Muscle of back (tissue), 13 donors: ENCODE data around the gene REL. TPM values are rescaled to one million over a fixed set of nuclear protein-coding genes. Genes with fewer than 3 reads are reported as not detected.
"Not testable (repeated sequence)": the region's sequence is repeated elsewhere in the genome, so short reads cannot be mapped to it uniquely, and the experiment has no call there.

ENCODE experiments used
- DNase-seq, 3 donors: peaks; one replicate each; pipeline versions ENCODE4 v3.0.0 to v3.0.0-alpha.2; 2013
- long read RNA-seq, 9 donors: transcript quantifications; one replicate each; lab custom pipeline, GENCODE V29; 2026
- polyA plus RNA-seq, 10 donors: library from polyadenylated mRNA; unstranded; fragments of 120-200 nt; gene quantifications; one replicate each; pipeline ENCODE4 v1.2.1, GENCODE V29; 2013; ENCODE audit not compliant: insufficient read length in 10 of 10

The REL gene
- 1 to 10 TPM; 2.9 to 6.0 (median 5.0) TPM for polyA plus RNA-seq
- long read RNA-seq, donor 1, partial matches to known transcripts, result 0 of 1 reads
- long read RNA-seq, donor 1, other reads (novel, unspliced or antisense), result 0 of 1 reads
- long read RNA-seq, donor 2, result 0 reads
- long read RNA-seq, donor 3, result 0 reads
- long read RNA-seq, donor 4, partial matches to known transcripts, result 0 of 1 reads
- long read RNA-seq, donor 4, other reads (novel, unspliced or antisense), result 0 of 1 reads
- long read RNA-seq, donor 5, partial matches to known transcripts, result 0 of 1 reads
- long read RNA-seq, donor 5, other reads (novel, unspliced or antisense), result 0 of 1 reads
- long read RNA-seq, donor 6, result 0 reads
- long read RNA-seq, donor 7, result 0 reads
- long read RNA-seq, donor 8, result 0 reads
- long read RNA-seq, donor 9, result 0 reads

DNA sequence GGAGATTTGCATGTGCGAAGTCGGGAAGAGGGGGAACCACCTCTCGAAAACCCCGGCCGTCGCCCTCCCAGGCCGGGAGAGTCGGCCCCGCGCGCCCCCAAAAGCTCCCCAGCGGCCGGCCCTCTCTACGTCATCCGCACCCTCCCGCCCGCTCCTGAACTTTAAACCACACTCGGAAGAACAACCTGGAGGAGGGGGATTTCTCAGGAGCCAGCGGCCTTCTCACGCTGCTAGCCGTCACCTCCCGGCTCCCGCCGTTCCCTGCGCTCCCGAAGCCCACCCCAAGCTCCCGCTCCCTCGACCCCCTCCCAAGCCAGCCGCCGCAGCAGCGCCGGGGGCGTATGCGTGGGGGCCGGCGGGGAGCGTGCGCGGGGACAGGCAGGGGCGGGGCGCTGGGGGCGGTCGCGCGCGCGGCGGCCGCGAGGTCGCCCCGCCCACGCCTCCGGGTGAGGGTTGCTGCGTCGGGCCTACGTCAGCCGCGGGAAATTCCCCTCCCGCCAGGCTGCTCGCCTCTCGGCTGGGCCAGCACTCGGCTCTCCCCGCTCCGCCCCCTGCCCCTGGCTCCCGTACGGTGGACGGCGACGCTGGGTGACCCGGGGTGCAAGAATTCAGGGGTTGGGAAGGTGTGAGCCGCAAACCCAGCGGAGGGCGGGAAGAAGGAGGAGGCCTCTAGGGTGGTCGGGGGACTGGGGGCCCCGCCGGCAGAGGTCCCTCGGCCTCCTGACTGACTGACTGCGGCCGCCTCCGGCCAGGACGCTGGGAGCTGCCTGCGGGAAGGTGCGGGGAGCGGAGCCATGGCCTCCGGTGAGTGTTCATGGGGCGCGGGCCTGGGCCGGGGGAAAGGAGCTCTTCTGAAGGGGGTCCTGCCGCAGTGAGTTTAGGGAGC is at the start of gene REL:
REL (plus strand) TSS at position 528 of the 886 bp plus-strand sequence; CDS start at position 795, 267 bp downstream.
- DNase-seq, result peak; percentile 91 to 97 (median 94)

DNA sequence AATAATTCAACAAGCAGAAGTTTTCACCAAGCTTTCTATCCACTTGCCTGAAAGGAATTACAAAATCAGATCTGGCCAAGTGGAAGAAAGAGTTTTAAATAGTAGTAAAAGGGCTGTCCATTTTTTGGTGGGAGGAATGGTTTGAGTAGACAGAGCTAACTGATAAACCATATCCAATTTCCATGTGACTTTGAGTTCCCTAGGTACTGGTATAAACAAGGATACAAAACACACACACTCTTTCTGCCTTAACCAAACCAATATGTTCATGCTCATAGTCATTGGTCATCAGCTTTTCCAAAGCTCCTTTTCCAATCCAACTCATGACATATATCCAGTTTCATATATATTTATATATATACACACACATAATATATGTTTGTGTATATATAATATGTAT is 49.5 kb upstream of the REL start:
- no peak for DNase-seq

DNA sequence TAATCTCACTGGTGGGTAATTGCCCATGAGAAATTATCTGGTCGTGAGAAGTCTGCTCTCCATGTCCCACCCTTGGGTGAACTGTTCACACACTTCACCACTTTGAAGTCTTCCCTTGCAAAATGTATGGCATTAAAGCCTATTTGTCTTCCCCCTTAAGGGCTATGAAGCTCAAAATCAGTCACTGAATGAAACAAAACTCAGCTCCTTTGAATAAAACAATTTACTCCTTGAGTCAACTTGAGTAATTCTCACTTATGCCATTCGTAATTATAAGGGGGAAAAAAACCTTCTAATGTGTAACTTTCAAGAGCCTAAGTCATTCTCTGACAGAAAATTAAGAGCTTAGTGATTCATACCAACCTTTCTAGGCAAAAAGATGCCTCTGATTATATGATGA is 48.8 kb upstream of the REL start:
- no peak for DNase-seq

DNA sequence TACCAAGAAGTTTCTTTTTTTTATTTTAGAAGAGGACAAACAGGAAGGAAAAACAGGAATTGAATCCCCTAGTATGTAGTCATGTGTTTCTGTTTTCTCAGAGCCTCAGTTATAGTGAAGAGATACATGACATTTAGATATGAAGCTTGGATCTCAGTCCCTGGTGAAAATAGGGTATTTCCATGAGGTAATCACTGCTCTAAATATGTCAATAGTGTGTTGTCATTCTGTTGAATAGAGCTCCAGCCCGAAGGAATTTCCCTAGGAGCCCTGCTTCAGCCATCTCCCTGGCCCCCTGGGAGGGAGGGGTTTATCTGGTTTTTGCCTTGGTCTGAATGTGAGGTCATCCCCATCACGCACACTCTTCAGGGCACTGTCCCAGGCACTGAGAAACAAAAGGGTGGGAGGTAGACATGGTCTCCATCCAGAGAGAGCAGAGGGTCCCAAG is 47.1 kb upstream of the REL start:
- no peak for DNase-seq

DNA sequence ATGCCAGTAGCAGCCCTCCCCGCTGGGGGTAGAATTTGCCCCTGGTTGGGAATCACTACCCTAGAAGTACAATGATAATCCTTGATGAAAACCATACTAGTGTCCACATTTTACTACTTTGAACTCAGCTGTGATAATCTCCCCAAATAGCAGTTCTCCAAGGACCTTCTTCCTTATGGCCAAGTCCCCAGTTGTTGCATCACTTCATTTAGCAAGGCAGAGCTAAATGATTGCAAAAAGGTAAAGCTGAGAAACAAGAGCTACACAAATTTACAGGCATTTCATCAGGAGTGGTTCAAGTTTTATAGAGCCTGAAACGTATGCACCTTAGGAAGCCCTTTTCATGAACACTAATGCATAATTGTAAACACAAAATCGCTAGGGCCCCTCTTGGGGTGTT is 44.9 kb upstream of the REL start:
- DNase-seq, result no peak

DNA sequence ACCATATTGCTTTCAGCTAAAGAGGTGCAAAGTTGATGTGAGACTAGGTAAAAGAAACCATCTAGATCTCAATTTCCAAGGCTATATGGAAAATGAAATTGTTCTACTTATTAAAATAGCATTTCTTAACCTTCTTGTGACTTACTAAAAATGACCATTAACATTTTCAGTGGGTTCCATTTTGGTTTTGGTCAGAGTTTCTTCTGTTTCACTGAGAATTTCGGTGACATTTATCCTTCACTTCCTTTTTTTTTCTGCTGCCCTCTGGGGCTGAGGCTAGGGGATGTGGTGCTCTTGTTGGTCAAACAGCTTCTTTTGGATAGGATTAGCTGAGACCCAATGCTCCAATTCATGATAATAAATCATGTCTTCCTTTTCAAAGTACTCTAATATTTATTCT is 44.3 kb upstream of the REL start:
- DNase-seq, result no peak

DNA sequence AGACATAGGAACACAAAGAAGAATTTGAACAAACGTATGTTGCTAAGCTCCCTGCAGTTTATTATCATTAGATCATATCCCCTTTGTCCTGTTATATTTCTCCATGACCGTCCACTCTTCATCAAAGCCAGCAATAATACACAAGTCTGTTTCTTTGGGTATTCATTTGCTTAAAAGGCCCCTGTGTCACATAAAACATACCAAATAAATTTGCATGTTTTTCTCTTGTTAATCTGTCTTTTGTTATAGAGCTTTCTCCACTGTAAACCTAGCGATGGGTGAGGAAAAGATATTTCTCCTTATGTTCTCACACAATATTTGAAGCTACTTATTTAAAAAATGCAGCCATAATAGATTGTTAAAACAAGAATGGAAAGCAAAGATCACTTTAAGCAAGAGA is 42.9 kb upstream of the REL start:
- DNase-seq, result no peak

DNA sequence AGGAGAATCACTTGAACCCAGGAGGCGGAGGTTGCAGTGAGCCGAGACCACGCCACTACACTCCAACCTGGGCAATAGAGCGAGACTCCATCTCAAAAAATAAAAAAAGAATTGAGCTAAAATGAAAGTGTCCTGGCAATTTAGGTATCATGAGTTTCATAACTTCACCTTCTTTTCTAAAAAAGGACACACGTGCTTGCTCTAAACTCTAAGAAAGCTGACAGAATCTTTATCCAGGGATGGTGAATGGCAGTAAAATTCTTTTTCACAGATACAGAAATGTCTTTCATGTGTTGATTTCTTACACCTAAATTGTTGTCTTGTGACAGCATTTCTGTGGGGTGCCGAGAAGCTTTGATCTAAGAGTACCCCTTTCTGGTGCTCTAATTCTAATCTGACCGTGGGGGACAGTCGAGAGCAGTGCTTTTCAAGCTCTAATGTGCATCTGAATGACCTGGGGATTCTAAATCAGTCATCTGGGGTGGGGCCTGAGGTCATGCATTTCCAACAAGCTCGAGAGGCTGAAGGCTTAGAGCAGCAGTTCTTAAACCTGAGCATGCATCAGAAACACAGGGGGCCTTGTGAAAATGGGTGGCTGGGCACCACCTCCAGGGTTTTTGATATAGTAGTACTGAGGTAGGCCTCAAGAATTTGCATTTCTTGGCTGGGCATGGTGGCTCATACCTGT is 42.1 kb upstream of the REL start:
- DNase-seq, result no peak

DNA sequence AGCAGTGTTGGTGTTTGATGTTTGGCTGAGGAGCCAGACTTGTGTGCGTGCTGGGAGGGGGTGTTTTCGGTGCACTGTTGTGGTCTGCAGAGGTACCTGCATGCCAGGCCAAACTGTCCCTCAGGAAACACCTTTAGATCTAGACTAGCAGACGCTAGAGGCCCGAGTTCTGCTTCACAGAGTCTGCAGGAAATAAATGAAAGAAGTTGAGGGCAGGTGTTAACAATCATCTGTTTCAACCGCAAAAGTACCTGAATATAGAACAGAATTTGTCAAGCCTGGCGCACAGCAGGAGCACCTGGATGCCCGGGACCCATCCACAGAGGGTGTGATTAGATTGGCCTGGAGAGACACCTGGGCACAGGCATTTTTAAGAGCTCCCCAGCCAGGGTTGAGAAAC is 40.5 kb upstream of the REL start:
- DNase-seq, result no peak

DNA sequence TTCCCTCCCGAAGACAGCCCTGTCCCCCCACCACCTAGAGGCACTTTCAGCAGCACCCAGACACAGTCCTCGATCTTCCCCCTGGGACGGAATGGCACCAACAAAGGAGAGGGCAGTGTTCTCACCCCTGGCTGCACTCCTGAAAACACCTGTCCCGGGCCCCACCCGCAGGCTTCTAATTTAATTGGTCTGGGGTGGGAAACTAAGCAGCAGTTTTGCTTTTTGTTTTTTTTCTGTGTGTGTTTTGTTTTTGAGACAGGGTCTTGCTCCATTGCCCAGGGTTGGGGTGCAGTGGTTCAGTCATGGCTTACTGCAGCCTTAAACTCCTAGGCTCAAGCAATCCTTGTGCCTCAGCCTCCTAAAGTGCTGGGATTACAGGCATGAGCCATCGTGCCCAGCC is 38.4 kb upstream of the REL start:
- DNase-seq, result no peak

DNA sequence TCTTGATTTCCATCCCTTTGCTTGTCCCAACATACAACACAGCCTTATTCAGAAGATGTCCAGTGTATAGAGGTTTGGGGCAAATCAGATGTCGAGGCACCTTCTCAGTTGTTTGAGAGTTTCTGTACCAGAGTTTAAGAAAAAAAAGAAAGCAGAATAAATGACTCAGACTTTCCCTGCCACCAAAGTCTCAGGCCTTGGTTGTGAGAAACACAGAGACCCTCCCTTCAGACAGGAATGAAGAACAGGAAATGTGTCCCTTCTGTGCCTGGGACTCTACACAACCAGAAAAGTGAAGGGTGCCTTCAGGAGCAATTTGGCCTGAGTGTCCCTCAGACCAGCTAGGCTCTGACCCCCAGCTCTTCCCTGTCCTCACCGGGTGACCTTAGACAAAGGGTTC is 37.3 kb upstream of the REL start:
- no peak for DNase-seq

DNA sequence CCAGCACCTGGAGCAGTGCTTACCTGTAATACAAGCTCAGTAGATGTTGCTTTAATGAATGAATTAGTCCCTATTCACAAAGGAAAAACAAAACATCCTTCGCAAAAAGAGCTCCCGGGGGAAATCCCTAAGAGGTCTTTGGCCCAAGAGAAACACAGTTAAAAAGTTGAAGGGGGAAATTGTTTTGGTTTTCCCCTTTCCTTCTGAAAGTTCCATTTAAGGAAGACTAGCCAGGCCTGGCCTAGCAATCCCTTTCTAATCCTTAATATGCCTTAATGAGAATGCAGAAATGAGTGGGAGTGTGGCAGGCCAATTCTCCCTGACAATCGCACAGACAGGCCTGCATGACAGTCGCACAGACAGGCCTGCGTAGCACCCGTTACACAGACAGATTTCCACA is 33.5 kb upstream of the REL start:
- DNase-seq, result no peak

DNA sequence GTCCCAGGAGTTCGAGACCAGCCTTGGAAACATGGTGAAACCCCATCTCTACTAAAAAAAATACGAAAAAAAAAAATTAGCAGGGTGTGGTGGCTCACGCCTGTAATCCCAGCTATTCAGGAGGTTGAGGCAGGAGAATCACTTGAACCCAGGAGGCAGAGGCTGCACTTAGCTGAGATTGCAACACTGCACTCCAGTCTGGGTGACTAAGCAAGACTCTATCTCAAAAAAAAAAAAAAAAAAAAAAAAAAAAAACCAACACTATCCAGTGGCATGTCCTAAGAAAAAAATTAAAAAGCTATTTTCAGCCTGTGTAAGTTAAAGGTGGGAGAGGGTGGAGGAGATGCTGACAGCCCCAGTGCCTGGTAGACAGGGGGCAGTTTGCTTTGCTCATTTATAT is 32.2 kb upstream of the REL start:
- DNase-seq, result no peak

DNA sequence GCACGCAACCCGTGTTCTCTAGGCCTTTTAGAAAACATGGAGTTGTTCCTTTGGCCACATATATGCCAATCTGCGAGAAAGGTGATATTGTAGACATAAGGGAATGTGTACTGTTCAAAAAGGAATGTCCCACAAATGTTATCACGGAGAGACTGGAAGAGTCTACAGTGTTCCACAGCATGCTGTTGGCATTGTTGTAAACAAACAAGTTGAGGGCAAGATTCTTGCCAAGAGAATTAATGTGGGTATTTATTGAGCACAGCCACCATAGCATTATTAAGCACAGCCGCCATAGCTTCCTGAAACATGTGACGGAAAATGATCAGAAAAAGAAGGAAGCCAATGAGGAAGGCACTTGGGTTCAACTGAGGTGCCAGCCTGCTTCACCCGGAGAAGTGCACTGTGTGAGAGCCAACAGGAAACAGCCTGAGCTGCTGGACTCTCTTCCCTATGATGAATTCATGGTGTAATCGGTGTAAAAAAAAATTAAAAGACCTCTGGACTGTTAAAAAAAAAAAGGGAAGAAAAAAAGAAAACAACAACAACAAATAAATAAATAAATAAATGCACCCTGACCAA is 29.0 kb upstream of the REL start:
- DNase-seq, result peak in 1 of 3 donors; percentile 24

DNA sequence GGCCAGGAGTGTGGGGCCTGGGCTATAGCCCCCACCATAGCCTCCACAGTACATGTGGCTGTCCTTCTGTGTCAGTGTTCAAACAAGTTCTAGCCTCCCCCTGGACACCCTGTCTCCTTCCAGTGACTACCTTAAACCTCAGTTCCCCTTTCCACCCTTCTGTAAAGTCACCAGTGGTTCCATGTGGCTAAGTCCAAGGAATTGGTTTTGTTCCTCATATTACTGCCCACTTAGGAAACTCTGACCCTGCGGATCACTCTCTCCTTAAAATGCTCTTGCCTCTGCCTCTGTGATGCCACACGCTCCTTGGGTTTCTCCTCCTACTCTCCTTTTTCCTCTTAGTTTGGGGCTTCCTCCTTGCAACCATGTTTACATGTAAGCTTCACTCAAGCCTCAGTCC is 27.8 kb upstream of the REL start:
- DNase-seq, result no peak

DNA sequence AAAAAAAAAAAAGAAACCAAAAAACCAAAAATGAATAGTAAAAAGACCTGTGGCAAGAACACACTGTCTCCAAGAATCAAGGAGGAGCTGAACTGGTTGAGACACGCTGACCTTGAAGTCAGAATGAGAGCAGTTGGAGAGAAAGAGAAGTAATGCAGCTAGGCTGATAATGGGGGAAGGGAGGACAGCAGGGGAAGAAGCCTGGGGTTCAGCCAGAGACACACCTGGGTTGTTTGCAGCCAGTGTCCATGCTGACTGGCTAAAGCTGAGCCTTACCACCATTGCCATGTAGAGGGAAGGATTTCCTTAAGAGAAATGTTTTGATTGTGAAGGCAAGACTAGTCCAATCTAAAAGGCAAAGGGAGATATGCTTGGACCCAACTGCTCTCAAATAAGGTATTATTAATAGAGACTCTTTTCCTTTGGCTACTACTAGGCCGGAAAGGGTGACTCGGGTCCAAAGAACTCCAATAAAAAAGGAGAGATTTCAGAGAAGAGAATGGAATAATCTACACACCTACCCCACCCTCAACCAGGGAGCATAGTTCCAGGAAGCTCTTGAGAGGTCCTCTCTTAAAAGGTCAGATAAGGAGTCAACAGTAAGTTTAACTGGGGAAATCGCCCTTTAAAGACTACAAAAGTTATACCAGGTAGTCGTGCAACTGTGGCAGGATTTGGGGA is 25.2 kb upstream of the REL start:
- no peak for DNase-seq

DNA sequence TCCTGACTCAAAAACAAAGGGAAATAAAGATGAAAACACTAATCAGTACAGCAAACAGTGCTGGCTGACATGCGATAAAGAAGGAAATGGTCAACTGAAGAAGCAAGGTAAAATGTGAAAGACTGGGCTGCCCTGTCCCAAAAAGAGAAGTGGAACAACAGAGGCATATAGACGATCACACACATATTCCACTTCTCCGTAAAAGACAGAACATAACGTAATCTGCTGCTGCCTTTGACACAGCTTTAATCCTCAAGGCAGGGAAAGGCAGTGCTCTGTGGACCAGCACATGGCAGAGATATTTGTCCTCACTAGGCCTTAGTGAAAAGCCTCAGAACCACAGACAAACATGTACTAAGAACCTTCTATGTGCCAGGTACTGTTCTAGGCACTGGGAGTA is 24.3 kb upstream of the REL start:
- DNase-seq, result no peak

DNA sequence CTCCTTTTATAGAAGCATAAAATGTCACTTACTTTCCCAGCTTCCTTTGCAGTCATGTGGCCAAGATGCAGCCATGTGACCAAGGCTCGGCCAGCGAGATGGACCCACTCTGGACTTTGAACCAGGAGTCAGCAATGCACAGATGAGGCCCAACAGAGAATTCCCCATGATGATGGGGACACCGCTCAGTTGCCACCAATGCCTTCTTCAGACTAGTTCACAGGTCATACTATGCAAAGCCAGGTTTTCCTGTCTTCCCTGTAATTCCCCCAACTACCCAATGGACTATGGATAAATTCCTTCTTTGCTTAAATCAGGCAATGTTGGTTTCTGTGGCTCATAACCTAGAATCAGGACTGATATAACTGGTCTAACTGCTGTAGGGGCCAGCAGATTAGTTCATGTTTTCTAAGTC is 22.5 kb upstream of the REL start:
- DNase-seq, result no peak

DNA sequence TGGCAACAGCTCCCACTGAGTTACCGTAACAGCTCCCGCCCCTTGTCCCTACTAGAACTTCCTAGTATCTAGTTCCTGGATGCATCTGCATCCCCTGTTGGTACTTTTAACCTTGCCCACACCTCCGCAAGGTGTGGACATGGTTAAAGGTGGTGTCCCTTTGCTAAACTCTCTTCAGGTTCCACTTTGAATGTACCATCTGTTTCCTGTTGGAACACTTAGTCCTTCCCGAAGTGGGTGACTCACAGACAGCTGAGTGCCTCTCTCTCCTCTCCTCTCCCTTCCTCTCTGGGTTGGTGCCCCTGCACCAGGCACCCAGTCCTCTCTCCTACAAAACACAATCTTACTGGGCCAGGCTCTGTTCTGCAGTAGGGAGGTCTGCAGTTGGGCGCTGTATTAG is 19.6 kb upstream of the REL start:
- DNase-seq, result no peak

DNA sequence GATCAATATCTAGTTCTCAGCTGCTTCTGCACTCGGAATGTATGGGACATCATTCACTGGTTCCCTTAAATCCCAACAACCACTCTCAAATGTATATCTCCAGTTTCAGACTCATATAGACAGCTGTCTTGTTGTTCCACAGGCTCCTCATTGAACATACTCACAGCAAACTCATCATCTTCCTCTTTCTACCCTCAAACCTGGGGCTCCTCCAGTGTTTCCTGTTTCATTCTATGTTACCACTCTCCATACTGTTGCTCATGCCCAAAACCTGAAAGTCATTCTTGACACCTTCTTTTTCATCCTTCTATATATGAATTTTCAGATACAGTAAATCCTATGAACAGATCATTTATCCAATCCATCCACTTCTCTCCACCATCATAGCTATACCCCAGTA is 18.7 kb upstream of the REL start:
- no peak for DNase-seq

DNA sequence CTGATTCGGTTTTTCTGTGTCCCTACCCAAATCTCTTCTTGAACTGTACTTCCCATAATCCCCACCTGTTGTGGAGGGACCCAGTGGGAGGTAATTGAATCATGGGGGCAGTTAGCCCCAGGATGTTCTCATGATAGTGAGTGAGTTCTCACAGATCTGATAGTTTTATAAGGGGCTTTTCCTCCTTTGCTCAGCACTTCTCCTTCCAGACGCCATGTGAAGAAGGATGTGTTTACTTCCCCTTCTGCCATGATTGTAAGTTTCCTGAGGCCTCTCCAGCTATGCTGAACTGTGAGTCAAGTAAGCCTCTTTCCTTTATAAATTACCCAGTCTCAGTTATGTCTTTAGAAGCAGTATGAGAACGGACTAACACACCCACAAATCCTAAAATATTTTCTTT is 16.0 kb upstream of the REL start:
- not testable (repeated sequence) for DNase-seq
